ENCODE results near the gene DDIT4. TPM values are rescaled to one million over a fixed set of nuclear protein-coding genes. Genes with fewer than 3 reads are reported as not detected.

DDIT4 gene
- total RNA-seq, 1 experiment from 2014 or later, result 20.7 TPM

DNA sequence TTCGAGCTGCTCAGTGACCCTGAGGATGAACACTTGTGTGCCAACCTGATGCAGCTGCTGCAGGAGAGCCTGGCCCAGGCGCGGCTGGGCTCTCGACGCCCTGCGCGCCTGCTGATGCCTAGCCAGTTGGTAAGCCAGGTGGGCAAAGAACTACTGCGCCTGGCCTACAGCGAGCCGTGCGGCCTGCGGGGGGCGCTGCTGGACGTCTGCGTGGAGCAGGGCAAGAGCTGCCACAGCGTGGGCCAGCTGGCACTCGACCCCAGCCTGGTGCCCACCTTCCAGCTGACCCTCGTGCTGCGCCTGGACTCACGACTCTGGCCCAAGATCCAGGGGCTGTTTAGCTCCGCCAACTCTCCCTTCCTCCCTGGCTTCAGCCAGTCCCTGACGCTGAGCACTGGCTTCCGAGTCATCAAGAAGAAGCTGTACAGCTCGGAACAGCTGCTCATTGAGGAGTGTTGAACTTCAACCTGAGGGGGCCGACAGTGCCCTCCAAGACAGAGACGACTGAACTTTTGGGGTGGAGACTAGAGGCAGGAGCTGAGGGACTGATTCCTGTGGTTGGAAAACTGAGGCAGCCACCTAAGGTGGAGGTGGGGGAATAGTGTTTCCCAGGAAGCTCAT is 1.1 kb downstream of the DDIT4 start:
- no peak for DNase-seq (ENCODE audit: low spot score)
- Histone ChIP-seq H3K9me3 (ENCODE audit: low read depth, low read length, poor library complexity, severe bottlenecking) (no peaks in the 10 kb centered on the region), H3K4me3 (ENCODE audit: low read depth, low read length, poor library complexity, severe bottlenecking) (peak overlapping the region; percentile 86), H3K36me3 (ENCODE audit: insufficient read depth, low read length, poor library complexity, severe bottlenecking) (peaks cover 18% of the 10 kb centered on the region), H3K27me3 (replicated peaks; ENCODE audit: insufficient read depth, low read depth, low read length, poor library complexity) (no peaks in the 10 kb centered on the region), H3K27ac (ENCODE audit: low read depth, low read length, poor library complexity, severe bottlenecking) (peak overlapping the region; percentile 82), H3K4me1 (ENCODE audit: insufficient read depth, low read length, poor library complexity, severe bottlenecking) (peaks cover 33% of the 10 kb centered on the region)
- ChIA-PET POLR2A (ENCODE audit: low non-redundant PET) (interaction anchor here (0.6 to 1.0 kb wide), 6 partner anchors 9 to 1289 kb away, joined by 3 to 5 read pairs (median 3); no protein-coding TSS in a partner anchor), CTCF (interaction anchor here (0.9 kb wide), 2 partner anchors 14 to 42 kb away, joined by 3 to 5 read pairs; no protein-coding TSS in a partner anchor)
- intact Hi-C loops (cut with micrococcal nuclease; ENCODE audit: unreplicated experiment), result loop anchor here (5.0 kb wide), 1 partner anchor 47 kb away; no protein-coding TSS in a partner anchor
- no peak for TF ChIP-seq EZH2 (IDR thresholded peaks at IDR 0.05; ENCODE audit: borderline replicate concordance, low read depth, low read length, poor library complexity, severe bottlenecking)
- TF ChIP-seq, protein P1, sequence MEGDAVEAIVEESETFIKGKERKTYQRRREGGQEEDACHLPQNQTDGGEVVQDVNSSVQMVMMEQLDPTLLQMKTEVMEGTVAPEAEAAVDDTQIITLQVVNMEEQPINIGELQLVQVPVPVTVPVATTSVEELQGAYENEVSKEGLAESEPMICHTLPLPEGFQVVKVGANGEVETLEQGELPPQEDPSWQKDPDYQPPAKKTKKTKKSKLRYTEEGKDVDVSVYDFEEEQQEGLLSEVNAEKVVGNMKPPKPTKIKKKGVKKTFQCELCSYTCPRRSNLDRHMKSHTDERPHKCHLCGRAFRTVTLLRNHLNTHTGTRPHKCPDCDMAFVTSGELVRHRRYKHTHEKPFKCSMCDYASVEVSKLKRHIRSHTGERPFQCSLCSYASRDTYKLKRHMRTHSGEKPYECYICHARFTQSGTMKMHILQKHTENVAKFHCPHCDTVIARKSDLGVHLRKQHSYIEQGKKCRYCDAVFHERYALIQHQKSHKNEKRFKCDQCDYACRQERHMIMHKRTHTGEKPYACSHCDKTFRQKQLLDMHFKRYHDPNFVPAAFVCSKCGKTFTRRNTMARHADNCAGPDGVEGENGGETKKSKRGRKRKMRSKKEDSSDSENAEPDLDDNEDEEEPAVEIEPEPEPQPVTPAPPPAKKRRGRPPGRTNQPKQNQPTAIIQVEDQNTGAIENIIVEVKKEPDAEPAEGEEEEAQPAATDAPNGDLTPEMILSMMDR (conservative IDR thresholded peaks at IDR 0.05; ENCODE audit: low read depth, low read length), result peak; percentile 72
- BruUV-seq (replicated peaks), result no TSS peak

DNA sequence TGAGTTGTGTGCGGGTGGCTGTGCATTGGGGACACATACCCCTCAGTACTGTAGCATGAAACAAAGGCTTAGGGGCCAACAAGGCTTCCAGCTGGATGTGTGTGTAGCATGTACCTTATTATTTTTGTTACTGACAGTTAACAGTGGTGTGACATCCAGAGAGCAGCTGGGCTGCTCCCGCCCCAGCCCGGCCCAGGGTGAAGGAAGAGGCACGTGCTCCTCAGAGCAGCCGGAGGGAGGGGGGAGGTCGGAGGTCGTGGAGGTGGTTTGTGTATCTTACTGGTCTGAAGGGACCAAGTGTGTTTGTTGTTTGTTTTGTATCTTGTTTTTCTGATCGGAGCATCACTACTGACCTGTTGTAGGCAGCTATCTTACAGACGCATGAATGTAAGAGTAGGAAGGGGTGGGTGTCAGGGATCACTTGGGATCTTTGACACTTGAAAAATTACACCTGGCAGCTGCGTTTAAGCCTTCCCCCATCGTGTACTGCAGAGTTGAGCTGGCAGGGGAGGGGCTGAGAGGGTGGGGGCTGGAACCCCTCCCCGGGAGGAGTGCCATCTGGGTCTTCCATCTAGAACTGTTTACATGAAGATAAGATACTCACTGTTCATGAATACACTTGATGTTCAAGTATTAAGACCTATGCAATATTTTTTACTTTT is 1.8 kb downstream of the DDIT4 start:
- no peak for TF ChIP-seq EZH2 (IDR thresholded peaks at IDR 0.05; ENCODE audit: borderline replicate concordance, low read depth, low read length, poor library complexity, severe bottlenecking)
- TF ChIP-seq, protein P1 (conservative IDR thresholded peaks at IDR 0.05; ENCODE audit: low read depth, low read length), result no peak
- Histone ChIP-seq H3K4me1 (ENCODE audit: insufficient read depth, low read length, poor library complexity, severe bottlenecking) (peaks cover 33% of the 10 kb centered on the region), H3K27ac (ENCODE audit: low read depth, low read length, poor library complexity, severe bottlenecking) (peak overlapping the region; percentile 82), H3K27me3 (replicated peaks; ENCODE audit: insufficient read depth, low read depth, low read length, poor library complexity) (no peaks in the 10 kb centered on the region), H3K9me3 (ENCODE audit: low read depth, low read length, poor library complexity, severe bottlenecking) (no peaks in the 10 kb centered on the region), H3K4me3 (ENCODE audit: low read depth, low read length, poor library complexity, severe bottlenecking) (peak overlapping the region; percentile 86), H3K36me3 (ENCODE audit: insufficient read depth, low read length, poor library complexity, severe bottlenecking) (peaks cover 18% of the 10 kb centered on the region)
- BruUV-seq (replicated peaks), result no TSS peak
- CTCF ChIA-PET, result interaction anchor here (0.9 kb wide), 2 partner anchors 15 to 42 kb away, joined by 3 to 5 read pairs; no protein-coding TSS in a partner anchor
- POLR2A ChIA-PET (ENCODE audit: low non-redundant PET), result interaction anchor here (0.6 to 1.0 kb wide), 5 partner anchors 15 to 1288 kb away, joined by 3 to 4 read pairs (median 3); no protein-coding TSS in a partner anchor
- DNase-seq (ENCODE audit: low spot score), result no peak
- intact Hi-C loops (cut with micrococcal nuclease; ENCODE audit: unreplicated experiment), result no loop called here

GRCh38 chr10:72276013-72276387 is 2.3 kb downstream of the DDIT4 start:
- intact Hi-C loops (cut with micrococcal nuclease; ENCODE audit: unreplicated experiment), result no loop called here
- peak overlapping the region; percentile 86 for H3K4me3 ChIP-seq (ENCODE audit: low read depth, low read length, poor library complexity, severe bottlenecking)
- CTCF ChIA-PET, result no interaction called here
- TF ChIP-seq EZH2 (IDR thresholded peaks at IDR 0.05; ENCODE audit: borderline replicate concordance, low read depth, low read length, poor library complexity, severe bottlenecking), result no peak
- TF ChIP-seq, protein P1 (conservative IDR thresholded peaks at IDR 0.05; ENCODE audit: low read depth, low read length), result no peak
- H3K27me3 ChIP-seq (replicated peaks; ENCODE audit: insufficient read depth, low read depth, low read length, poor library complexity), result no peaks in the 10 kb centered on the region
- POLR2A ChIA-PET (ENCODE audit: low non-redundant PET), result interaction anchor here (1.0 kb wide), 1 partner anchor 45 kb away, joined by 3 read pairs; no protein-coding TSS in a partner anchor
- H3K27ac ChIP-seq (ENCODE audit: low read depth, low read length, poor library complexity, severe bottlenecking), result peak overlapping the region; percentile 24
- no peaks in the 10 kb centered on the region for H3K9me3 ChIP-seq (ENCODE audit: low read depth, low read length, poor library complexity, severe bottlenecking)
- no peak for DNase-seq (ENCODE audit: low spot score)
- peaks cover 18% of the 10 kb centered on the region for H3K36me3 ChIP-seq (ENCODE audit: insufficient read depth, low read length, poor library complexity, severe bottlenecking)
- H3K4me1 ChIP-seq (ENCODE audit: insufficient read depth, low read length, poor library complexity, severe bottlenecking), result peaks cover 33% of the 10 kb centered on the region
- BruUV-seq (replicated peaks), result no TSS peak

Measured in A673 (cell line).